Liver (tissue), 9 donors: ENCODE results near the gene DGCR2. TPM values are rescaled to one million over a fixed set of nuclear protein-coding genes. Genes with fewer than 3 reads are reported as not detected.

ENCODE experiments used
- DNase-seq: peaks from one replicate; pipeline ENCODE4 v3.0.0-alpha.2; 2017; ENCODE audit warnings: low spot score
- H3K27ac ChIP-seq, 2 donors: one replicate each; pipeline ENCODE4 v1.7.0; 2013; ENCODE audit warnings: inconsistent platforms in 2 of 2, low read length in 2 of 2, control low read depth in 1 of 2, low read depth in 1 of 2, mild to moderate bottlenecking in 1 of 2
- H3K27me3 ChIP-seq, 4 donors: one replicate each; pipeline versions ENCODE4 v1.6.1 to v1.7.0; 2013; ENCODE audit warnings: low read length in 3 of 4, inconsistent platforms in 1 of 4, mild to moderate bottlenecking in 1 of 4, moderate library complexity in 1 of 4; ENCODE audit not compliant: control insufficient read depth in 4 of 4, insufficient read depth in 4 of 4
- H3K36me3 ChIP-seq, 4 donors: one replicate each; pipeline versions ENCODE4 v1.6.1 to v1.7.0; 2013; ENCODE audit warnings: low read length in 3 of 4, mild to moderate bottlenecking in 3 of 4, low read depth in 1 of 4, moderate library complexity in 1 of 4; ENCODE audit not compliant: control insufficient read depth in 4 of 4, insufficient read depth in 3 of 4
- H3K4me1 ChIP-seq, 4 donors: one replicate each; pipeline versions ENCODE4 v1.6.1 to v1.7.0; 2013; ENCODE audit warnings: low read length in 3 of 4, mild to moderate bottlenecking in 3 of 4, moderate library complexity in 1 of 4; ENCODE audit not compliant: control insufficient read depth in 4 of 4, insufficient read depth in 4 of 4
- H3K4me3 ChIP-seq, 3 donors: one replicate each; pipeline versions ENCODE4 v1.6.1 to v1.7.0; 2013; ENCODE audit warnings: low read length in 3 of 3, control low read depth in 1 of 3, low read depth in 1 of 3, mild to moderate bottlenecking in 1 of 3
- H3K9ac ChIP-seq, 2 donors: one replicate each; pipeline ENCODE4 v1.7.0; 2013; ENCODE audit warnings: low read length in 2 of 2, mild to moderate bottlenecking in 2 of 2, moderate library complexity in 2 of 2, control low read depth in 1 of 2, low read depth in 1 of 2
- H3K9me3 ChIP-seq, 4 donors: one replicate each; pipeline versions ENCODE4 v1.6.1 to v1.7.0; 2013; ENCODE audit warnings: low read length in 3 of 4; ENCODE audit not compliant: control insufficient read depth in 4 of 4
- EGR1 ChIP-seq, 2 donors: IDR thresholded peaks; 2 replicates each; pipeline ENCODE4 v1.6.1; 2016 to 2018; ENCODE audit warnings: antibody characterized with exemption in 2 of 2, low read depth in 2 of 2
- FOXA1 ChIP-seq: IDR thresholded peaks from 2 replicates; pipeline ENCODE4 v1.6.1; 2016; ENCODE audit warnings: antibody characterized with exemption
- GABPA ChIP-seq, 2 donors: IDR thresholded peaks in 1 of 2; conservative IDR thresholded peaks in 1 of 2; 2 replicates each; pipeline ENCODE4 v1.6.1; 2016; ENCODE audit warnings: antibody characterized with exemption in 2 of 2, mild to moderate bottlenecking in 1 of 2, moderate library complexity in 1 of 2
- HNF4A ChIP-seq, 2 donors: conservative IDR thresholded peaks; 2 replicates each; pipeline ENCODE4 v1.6.1; 2016; ENCODE audit warnings: antibody characterized with exemption in 2 of 2, mild to moderate bottlenecking in 2 of 2
- HNF4G ChIP-seq: IDR thresholded peaks from 2 replicates; pipeline ENCODE4 v1.6.1; 2016; ENCODE audit warnings: antibody characterized with exemption
- JUND ChIP-seq, 2 donors: IDR thresholded peaks; 2 replicates each; pipeline ENCODE4 v1.6.1; 2016; ENCODE audit warnings: antibody characterized with exemption in 2 of 2
- NR2F2 ChIP-seq: IDR thresholded peaks from 2 replicates; pipeline ENCODE4 v1.6.1; 2016; ENCODE audit warnings: antibody characterized with exemption
- RAD21 ChIP-seq, 2 donors: IDR thresholded peaks; 2 replicates each; pipeline ENCODE4 v1.6.1; 2016; ENCODE audit warnings: antibody characterized with exemption in 2 of 2, mild to moderate bottlenecking in 2 of 2
- RXRA ChIP-seq, 2 donors: IDR thresholded peaks; 2 replicates each; pipeline ENCODE4 v1.6.1; 2017 to 2018; ENCODE audit warnings: antibody characterized with exemption in 2 of 2, mild to moderate bottlenecking in 1 of 2
- TAF1 ChIP-seq: conservative IDR thresholded peaks from 2 replicates; pipeline ENCODE4 v1.6.1; 2016; ENCODE audit warnings: antibody characterized with exemption, mild to moderate bottlenecking
- YY1 ChIP-seq: IDR thresholded peaks from 2 replicates; pipeline ENCODE4 v1.6.1; 2016; ENCODE audit warnings: antibody characterized with exemption, mild to moderate bottlenecking
- WGBS: extraction: QIAGEN DNeasy Blood & Tissue Kit; methylation state at CpG from one replicate; pipeline ENCODE4 v1.1.7; 2013; 5-methylcytosine and 5-hydroxymethylcytosine counted together
- polyA plus RNA-seq, 2 donors: library from polyadenylated mRNA; stranded (reverse) in 1 of 2; unstranded in 1 of 2; fragments of 200-250 nt in 1 of 2; fragments of >200 nt in 1 of 2; fragmentation: Nextera tagmentation in 1 of 2; extraction: Ambion mirVana in 1 of 2; gene quantifications; one replicate each; pipeline versions ENCODE4 v1.2.1 to v1.2.3, GENCODE V29; 2013 to 2015
- total RNA-seq, 2 donors: library from RNA; depleted of rRNA; stranded (reverse); fragments of >200 nt; gene quantifications; one replicate each; pipeline ENCODE4 v1.2.3, GENCODE V29; 2014
- TF ChIP-seq, protein P1 (sequence below): IDR thresholded peaks from 2 replicates; pipeline ENCODE4 v1.6.1; 2016; ENCODE audit warnings: antibody characterized with exemption
- TF ChIP-seq, protein P2 (sequence below): fragments of 150-350 bp; IDR thresholded peaks from 2 replicates; pipeline ENCODE4 v1.5.1; 2017; ENCODE audit warnings: improper control_type of control experiment, low read depth, low read length; ENCODE audit not compliant: missing input control
- TF ChIP-seq, protein P3 (sequence below): IDR thresholded peaks from 2 replicates; pipeline ENCODE4 v1.6.1; 2016; ENCODE audit warnings: antibody characterized with exemption
- TF ChIP-seq, protein P4 (sequence below): IDR thresholded peaks from 2 replicates; pipeline ENCODE4 v1.6.1; 2016; ENCODE audit warnings: antibody characterized with exemption, mild to moderate bottlenecking
- TF ChIP-seq, protein P5 (sequence below): IDR thresholded peaks from 2 replicates; pipeline ENCODE4 v1.6.1; 2016; ENCODE audit warnings: antibody characterized with exemption
- donor health status: healthy.
- donor health status: healthy.
- donor health status: healthy.
- donor health status: healthy.
- donor health status: healthy.

Gene DGCR2
- total and polyA plus RNA-seq, 4 donors, result 11.2 to 30.0 (median 21.1) TPM

DNA sequence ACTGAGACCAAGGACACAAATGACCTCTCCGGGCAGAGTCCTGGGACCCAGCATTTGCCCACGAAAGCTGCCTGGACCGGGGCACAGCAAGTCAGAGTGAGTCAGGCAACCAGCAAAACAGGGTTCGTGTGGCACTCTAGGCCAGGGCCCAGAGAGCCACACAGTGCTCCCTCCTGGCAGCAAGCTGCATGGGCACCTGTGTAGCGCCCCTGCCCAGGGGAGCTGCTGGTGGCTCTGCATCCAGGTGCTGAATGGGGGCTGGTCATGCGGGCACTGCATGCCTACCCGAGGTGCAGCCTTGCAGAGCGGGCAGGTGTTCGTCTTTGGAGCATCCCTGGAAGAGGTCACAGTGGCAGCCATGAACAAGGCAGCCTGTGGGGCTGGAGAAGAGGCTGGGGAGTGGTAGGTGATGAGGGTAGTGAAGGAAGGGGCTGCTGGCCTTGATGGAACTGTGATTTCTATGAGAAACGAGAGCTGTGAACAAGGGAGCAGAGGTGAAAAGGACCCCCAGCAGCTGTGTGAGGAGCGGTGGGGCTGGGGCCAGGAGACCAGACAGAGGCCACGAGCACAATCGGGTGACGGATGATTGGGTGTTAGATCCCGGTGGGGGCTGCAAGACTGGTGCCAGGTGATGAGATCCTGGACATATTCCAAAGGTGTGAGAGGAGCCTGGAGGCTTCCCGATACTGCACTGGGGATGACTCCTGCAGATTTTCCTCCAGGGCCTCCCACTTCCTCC is 63.3 kb downstream of the DGCR2 start:
- H3K4me1 ChIP-seq, result peaks cover 2 to 24% (median 12%) of the 10 kb centered on the region in 4 donors
- DNase-seq, result no peak
- 89% methylated on average over 16 of the region's 16 CpGs for WGBS
- H3K27ac ChIP-seq, result no peak overlapping the region
- no peaks in the 10 kb centered on the region for H3K27me3 ChIP-seq
- no peak overlapping the region for H3K4me3 ChIP-seq
- TF ChIP-seq, protein P1, sequence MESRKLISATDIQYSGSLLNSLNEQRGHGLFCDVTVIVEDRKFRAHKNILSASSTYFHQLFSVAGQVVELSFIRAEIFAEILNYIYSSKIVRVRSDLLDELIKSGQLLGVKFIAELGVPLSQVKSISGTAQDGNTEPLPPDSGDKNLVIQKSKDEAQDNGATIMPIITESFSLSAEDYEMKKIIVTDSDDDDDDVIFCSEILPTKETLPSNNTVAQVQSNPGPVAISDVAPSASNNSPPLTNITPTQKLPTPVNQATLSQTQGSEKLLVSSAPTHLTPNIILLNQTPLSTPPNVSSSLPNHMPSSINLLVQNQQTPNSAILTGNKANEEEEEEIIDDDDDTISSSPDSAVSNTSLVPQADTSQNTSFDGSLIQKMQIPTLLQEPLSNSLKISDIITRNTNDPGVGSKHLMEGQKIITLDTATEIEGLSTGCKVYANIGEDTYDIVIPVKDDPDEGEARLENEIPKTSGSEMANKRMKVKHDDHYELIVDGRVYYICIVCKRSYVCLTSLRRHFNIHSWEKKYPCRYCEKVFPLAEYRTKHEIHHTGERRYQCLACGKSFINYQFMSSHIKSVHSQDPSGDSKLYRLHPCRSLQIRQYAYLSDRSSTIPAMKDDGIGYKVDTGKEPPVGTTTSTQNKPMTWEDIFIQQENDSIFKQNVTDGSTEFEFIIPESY, result no peak
- TF ChIP-seq RXRA (IDR thresholded peaks at IDR 0.05), result no peak
- no peak for TF ChIP-seq FOXA1
- TF ChIP-seq JUND (IDR thresholded peaks at IDR 0.05), result no peak
- TF ChIP-seq TAF1, result no peak
- no peak for TF ChIP-seq EGR1 (IDR thresholded peaks at IDR 0.05; ENCODE audit: low read depth in 2 of 2)
- TF ChIP-seq, protein P2, sequence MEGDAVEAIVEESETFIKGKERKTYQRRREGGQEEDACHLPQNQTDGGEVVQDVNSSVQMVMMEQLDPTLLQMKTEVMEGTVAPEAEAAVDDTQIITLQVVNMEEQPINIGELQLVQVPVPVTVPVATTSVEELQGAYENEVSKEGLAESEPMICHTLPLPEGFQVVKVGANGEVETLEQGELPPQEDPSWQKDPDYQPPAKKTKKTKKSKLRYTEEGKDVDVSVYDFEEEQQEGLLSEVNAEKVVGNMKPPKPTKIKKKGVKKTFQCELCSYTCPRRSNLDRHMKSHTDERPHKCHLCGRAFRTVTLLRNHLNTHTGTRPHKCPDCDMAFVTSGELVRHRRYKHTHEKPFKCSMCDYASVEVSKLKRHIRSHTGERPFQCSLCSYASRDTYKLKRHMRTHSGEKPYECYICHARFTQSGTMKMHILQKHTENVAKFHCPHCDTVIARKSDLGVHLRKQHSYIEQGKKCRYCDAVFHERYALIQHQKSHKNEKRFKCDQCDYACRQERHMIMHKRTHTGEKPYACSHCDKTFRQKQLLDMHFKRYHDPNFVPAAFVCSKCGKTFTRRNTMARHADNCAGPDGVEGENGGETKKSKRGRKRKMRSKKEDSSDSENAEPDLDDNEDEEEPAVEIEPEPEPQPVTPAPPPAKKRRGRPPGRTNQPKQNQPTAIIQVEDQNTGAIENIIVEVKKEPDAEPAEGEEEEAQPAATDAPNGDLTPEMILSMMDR, result no peak
- no peak for TF ChIP-seq RAD21 (IDR thresholded peaks at IDR 0.05)
- no peak overlapping the region for H3K9ac ChIP-seq
- no peaks in the 10 kb centered on the region for H3K9me3 ChIP-seq
- H3K36me3 ChIP-seq, result peaks cover 10 to 47% (median 20%) of the 10 kb centered on the region in 4 donors

DNA sequence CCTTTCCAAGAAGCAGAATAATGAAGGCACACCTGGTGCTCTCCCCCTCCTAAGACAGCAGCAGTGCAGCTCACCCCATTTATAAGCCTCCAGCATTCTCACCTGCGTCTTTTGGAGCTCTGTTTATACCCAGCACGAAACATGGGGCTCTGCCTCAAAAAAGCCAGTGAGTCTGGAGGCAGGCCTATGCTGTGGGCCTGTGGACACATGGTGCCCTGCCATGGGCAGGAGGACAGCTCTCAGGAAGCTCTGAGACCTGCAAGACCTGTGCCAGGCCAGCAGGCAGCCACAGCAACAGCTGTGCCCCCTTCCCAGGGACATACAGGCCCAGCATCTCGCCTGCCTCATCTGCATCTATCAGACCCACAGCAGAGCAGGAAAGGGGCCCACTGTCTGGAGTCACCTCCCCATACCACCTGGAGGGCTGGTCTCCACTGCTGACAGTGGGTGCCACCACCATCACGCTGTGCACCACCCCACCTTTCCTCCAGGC is 64.2 kb downstream of the DGCR2 start:
- TF ChIP-seq HNF4A (conservative IDR thresholded peaks at IDR 0.05), result no peak
- TF ChIP-seq, protein P2, result no peak
- no peak for TF ChIP-seq HNF4G
- TF ChIP-seq, protein P3, sequence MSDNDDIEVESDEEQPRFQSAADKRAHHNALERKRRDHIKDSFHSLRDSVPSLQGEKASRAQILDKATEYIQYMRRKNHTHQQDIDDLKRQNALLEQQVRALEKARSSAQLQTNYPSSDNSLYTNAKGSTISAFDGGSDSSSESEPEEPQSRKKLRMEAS, result no peak
- TF ChIP-seq RXRA (IDR thresholded peaks at IDR 0.05), result no peak
- no peak for TF ChIP-seq RAD21 (IDR thresholded peaks at IDR 0.05)
- TF ChIP-seq, protein P1, result no peak
- no peak for TF ChIP-seq YY1
- TF ChIP-seq, protein P4, sequence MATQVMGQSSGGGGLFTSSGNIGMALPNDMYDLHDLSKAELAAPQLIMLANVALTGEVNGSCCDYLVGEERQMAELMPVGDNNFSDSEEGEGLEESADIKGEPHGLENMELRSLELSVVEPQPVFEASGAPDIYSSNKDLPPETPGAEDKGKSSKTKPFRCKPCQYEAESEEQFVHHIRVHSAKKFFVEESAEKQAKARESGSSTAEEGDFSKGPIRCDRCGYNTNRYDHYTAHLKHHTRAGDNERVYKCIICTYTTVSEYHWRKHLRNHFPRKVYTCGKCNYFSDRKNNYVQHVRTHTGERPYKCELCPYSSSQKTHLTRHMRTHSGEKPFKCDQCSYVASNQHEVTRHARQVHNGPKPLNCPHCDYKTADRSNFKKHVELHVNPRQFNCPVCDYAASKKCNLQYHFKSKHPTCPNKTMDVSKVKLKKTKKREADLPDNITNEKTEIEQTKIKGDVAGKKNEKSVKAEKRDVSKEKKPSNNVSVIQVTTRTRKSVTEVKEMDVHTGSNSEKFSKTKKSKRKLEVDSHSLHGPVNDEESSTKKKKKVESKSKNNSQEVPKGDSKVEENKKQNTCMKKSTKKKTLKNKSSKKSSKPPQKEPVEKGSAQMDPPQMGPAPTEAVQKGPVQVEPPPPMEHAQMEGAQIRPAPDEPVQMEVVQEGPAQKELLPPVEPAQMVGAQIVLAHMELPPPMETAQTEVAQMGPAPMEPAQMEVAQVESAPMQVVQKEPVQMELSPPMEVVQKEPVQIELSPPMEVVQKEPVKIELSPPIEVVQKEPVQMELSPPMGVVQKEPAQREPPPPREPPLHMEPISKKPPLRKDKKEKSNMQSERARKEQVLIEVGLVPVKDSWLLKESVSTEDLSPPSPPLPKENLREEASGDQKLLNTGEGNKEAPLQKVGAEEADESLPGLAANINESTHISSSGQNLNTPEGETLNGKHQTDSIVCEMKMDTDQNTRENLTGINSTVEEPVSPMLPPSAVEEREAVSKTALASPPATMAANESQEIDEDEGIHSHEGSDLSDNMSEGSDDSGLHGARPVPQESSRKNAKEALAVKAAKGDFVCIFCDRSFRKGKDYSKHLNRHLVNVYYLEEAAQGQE, result no peak
- no peak for TF ChIP-seq GABPA (IDR thresholded peaks at IDR 0.05 in 1 of 2, conservative IDR thresholded peaks at IDR 0.05 in 1 of 2)
- TF ChIP-seq, protein P5, sequence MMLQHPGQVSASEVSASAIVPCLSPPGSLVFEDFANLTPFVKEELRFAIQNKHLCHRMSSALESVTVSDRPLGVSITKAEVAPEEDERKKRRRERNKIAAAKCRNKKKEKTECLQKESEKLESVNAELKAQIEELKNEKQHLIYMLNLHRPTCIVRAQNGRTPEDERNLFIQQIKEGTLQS, result no peak
- TF ChIP-seq JUND (IDR thresholded peaks at IDR 0.05), result no peak
- no peak for TF ChIP-seq NR2F2
- peaks cover 10 to 52% (median 22%) of the 10 kb centered on the region in 4 donors for H3K36me3 ChIP-seq
- H3K4me3 ChIP-seq, result no peak overlapping the region
- WGBS, result 97% methylated on average over 4 of the region's 4 CpGs
- no peaks in the 10 kb centered on the region for H3K9me3 ChIP-seq
- H3K27ac ChIP-seq, result no peak overlapping the region
- peaks cover 0 to 18% (median 7%) of the 10 kb centered on the region in 4 donors for H3K4me1 ChIP-seq
- DNase-seq, result no peak
- H3K27me3 ChIP-seq, result no peaks in the 10 kb centered on the region
- H3K9ac ChIP-seq, result no peak overlapping the region
